RWPE2 (cell line): ENCODE results near the gene CDC14A.
"Not testable (repeated sequence)": the region's sequence is repeated elsewhere in the genome, so short reads cannot be mapped to it uniquely, and the experiment has no call there.

Experiments
- ATAC-seq: fragments of 200-7000 bp; cut with Tn5 transposase; 3 replicates; pipeline ENCODE4 v1.9.1; 2021; ENCODE audit warnings: low read depth
- DNase-seq: peaks from one replicate; pipeline ENCODE4 v3.0.0-alpha.2; 2020; ENCODE audit warnings: low spot score
- H3K27ac ChIP-seq: fragments of 450-650 bp; 2 replicates; pipeline ENCODE4 v1.5.1; 2017; ENCODE audit warnings: mild to moderate bottlenecking; ENCODE audit not compliant: poor library complexity, severe bottlenecking
- H3K27me3 ChIP-seq: fragments of 250-450 bp; sonication (Bioruptor Pico); 2 replicates; pipeline ENCODE4 v1.5.1; 2021; ENCODE audit warnings: mild to moderate bottlenecking, moderate library complexity; ENCODE audit not compliant: insufficient read depth, poor library complexity, severe bottlenecking
- H3K36me3 ChIP-seq: fragments of 250-450 bp; sonication (Bioruptor Pico); 2 replicates; pipeline ENCODE4 v1.5.1; 2020; ENCODE audit warnings: low read depth, mild to moderate bottlenecking, moderate library complexity
- H3K4me1 ChIP-seq: fragments of 250-450 bp; sonication (Bioruptor Pico); 2 replicates; pipeline ENCODE4 v1.5.1; 2021; ENCODE audit warnings: mild to moderate bottlenecking, moderate library complexity; ENCODE audit not compliant: insufficient read depth, poor library complexity, severe bottlenecking
- H3K4me3 ChIP-seq: fragments of 250-450 bp; sonication (Bioruptor Pico); 2 replicates; pipeline ENCODE4 v1.5.1; 2021; ENCODE audit warnings: mild to moderate bottlenecking, moderate library complexity; ENCODE audit not compliant: severe bottlenecking
- H3K9me3 ChIP-seq: fragments of 250-450 bp; sonication (Bioruptor Pico); 2 replicates; pipeline ENCODE4 v1.5.1; 2021; ENCODE audit warnings: mild to moderate bottlenecking, moderate library complexity; ENCODE audit not compliant: severe bottlenecking
- TF ChIP-seq, protein P1 (sequence below): fragments of 450-650 bp; IDR thresholded peaks from one replicate; pipeline ENCODE4 v1.5.1; 2017; ENCODE audit warnings: mild to moderate bottlenecking, moderate library complexity; ENCODE audit not compliant: poor library complexity, severe bottlenecking

CDC14A gene

DNA sequence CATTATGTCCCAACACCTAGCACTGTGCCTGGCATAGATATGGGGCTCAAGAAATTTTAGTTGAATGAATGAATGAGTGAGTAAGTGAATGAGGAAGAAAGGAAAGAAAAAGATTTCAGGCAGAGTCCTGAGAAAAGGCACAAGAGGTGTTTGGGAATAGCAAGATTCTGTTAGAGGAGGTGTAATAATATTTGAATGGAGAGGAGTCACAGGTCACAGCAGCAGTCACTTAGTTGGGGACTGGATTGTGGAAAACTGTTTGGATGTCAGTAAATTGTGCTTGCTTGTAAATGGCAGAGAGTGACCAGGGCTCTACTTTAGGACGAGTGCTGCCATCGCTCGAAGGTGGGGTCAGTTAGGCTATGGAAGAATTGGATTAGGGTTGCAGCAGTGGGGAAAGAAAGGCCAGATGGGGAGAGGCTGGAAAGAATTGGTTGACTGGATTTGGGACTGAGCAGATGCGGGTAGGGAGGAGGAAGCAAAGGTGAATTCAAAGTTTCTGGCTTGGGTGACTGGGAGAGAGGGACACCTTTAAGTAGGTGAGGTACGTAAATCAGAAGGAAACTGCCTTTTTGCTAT, 9.3 kb downstream of the CDC14A start:
- Histone ChIP-seq H3K27me3 (no peaks in the 10 kb centered on the region), H3K4me1 (no peaks in the 10 kb centered on the region), H3K36me3 (no peaks in the 10 kb centered on the region), H3K9me3 (no peaks in the 10 kb centered on the region), H3K27ac (no peak overlapping the region), H3K4me3 (no peak overlapping the region)
- TF ChIP-seq, protein P1, sequence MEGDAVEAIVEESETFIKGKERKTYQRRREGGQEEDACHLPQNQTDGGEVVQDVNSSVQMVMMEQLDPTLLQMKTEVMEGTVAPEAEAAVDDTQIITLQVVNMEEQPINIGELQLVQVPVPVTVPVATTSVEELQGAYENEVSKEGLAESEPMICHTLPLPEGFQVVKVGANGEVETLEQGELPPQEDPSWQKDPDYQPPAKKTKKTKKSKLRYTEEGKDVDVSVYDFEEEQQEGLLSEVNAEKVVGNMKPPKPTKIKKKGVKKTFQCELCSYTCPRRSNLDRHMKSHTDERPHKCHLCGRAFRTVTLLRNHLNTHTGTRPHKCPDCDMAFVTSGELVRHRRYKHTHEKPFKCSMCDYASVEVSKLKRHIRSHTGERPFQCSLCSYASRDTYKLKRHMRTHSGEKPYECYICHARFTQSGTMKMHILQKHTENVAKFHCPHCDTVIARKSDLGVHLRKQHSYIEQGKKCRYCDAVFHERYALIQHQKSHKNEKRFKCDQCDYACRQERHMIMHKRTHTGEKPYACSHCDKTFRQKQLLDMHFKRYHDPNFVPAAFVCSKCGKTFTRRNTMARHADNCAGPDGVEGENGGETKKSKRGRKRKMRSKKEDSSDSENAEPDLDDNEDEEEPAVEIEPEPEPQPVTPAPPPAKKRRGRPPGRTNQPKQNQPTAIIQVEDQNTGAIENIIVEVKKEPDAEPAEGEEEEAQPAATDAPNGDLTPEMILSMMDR, result no peak
- ATAC-seq (no peak), DNase-seq (no peak)

DNA sequence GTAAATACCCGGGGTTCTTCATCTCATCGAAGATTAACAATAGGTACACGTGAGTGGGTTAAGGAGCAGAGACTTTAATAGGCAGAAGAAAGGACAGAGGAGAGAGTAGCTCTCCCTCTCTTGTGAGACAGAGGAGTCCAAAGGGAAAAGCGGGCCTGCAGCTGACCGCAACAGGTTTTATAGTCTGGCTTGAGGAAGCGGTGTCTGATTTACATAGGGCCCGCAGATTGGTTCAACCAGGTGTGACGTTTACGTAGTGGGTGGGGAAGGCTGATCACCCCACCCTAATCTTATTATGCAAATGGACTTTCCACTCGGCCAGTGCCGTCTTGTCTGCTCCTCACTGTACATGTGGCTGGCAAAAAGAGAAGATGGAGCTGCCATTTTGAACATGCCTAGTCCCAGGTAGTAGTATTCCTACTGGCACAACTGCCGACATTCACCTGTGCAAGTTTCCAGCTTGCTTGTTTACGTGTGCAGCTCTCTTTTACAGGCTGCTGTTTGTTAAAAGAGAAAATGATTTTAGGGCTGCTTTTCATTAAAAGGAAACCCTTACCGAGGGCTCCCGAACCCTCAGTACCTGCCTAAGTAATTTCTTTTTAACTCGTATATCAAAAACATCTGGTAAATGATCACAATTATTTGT, 10.6 kb downstream of the CDC14A start:
- DNase-seq (no peak), ATAC-seq (no peak)
- H3K4me3 ChIP-seq, result no peak overlapping the region
- no peaks in the 10 kb centered on the region for H3K4me1 ChIP-seq
- no peak overlapping the region for H3K27ac ChIP-seq
- no peaks in the 10 kb centered on the region for H3K9me3 ChIP-seq
- no peaks in the 10 kb centered on the region for H3K36me3 ChIP-seq
- TF ChIP-seq, protein P1, result no peak
- H3K27me3 ChIP-seq, result no peaks in the 10 kb centered on the region

DNA sequence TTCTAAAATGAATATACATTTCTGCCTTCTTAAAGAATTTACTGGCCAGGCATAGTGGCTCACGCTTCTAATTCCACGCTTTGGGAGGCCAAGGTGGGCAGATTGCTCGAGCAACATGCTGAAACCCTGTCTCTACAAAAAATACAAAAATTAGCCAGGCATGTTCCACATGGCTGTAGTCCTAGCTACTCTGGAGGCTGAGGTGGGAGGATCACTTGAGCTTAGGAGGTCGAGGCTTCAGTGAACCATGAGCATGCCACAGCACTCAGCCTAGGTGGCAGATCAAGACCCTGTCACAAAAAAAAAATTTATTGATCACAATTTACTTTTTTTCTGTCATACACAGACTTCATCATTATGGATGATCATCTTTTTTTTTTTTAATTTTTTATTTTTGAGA, 11.5 kb downstream of the CDC14A start:
- TF ChIP-seq, protein P1, result no peak
- H3K9me3 ChIP-seq, result no peaks in the 10 kb centered on the region
- DNase-seq (no peak), ATAC-seq (no peak)
- no peaks in the 10 kb centered on the region for H3K36me3 ChIP-seq
- no peaks in the 10 kb centered on the region for H3K27me3 ChIP-seq
- H3K4me1 ChIP-seq, result no peaks in the 10 kb centered on the region
- H3K4me3 ChIP-seq, result no peak overlapping the region
- H3K27ac ChIP-seq, result no peak overlapping the region

DNA sequence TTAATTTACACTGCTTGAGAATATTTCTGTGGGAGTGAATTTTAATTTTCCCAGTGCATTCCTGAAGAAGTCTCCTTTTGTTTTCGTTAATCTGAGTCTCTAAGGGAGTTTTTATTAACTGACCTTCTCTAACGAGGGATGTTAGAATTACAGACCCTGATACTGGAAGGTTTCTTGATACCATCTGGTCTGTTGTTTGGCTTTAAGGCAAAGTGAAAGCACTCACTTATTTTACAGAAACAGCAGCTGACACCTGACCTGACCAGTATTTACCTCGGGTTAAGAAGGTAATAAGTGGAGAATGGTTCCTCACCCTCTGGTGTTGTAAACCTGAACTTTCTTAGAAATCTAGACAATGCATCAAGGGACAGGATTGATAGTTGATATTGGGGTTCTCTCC, 12.4 kb downstream of the CDC14A start:
- TF ChIP-seq, protein P1, result no peak
- Histone ChIP-seq H3K27ac (no peak overlapping the region), H3K4me1 (no peaks in the 10 kb centered on the region), H3K27me3 (no peaks in the 10 kb centered on the region), H3K9me3 (no peaks in the 10 kb centered on the region), H3K36me3 (no peaks in the 10 kb centered on the region), H3K4me3 (no peak overlapping the region)
- ATAC-seq (no peak), DNase-seq (no peak)

DNA sequence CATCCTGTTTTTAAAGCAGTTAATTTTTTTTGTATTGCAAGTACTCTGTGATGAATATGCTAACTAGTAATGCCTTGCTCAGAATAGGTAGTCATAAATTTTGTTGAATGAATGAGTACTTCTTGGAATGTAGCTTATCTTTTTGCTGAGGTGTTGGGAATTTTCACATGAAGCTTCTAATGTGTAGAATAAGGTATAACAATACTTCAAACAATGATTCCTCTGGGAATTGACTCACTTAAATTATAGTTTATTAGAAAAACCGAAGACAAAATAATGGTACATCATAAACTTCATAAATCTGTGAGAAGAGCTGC, 13.9 kb downstream of the CDC14A start:
- no peak for DNase-seq
- no peaks in the 10 kb centered on the region for H3K4me1 ChIP-seq
- no peaks in the 10 kb centered on the region for H3K36me3 ChIP-seq
- no peaks in the 10 kb centered on the region for H3K27me3 ChIP-seq
- H3K4me3 ChIP-seq, result no peak overlapping the region
- no peak overlapping the region for H3K27ac ChIP-seq
- TF ChIP-seq, protein P1, result no peak
- no peak for ATAC-seq
- no peaks in the 10 kb centered on the region for H3K9me3 ChIP-seq

DNA sequence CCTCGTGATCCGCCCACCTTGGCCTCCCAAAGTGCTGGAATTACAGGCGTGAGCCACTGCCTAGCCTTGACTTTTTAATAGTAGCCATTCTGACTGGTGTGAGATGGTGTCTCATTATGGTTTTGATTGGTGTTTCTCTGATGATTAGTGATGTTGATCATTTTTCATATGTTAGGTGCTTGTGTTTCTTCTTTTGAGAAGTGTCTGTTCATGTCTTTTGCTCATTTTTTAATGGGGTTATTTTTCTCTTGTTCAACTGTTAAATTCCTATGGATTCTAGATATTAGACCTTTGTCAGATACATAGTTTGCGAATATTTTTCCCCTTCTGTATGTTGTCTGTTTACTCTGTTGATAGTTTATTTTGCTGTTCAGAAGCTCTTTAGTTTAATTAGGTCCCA, 17.0 kb downstream of the CDC14A start:
- not testable (repeated sequence) for H3K4me1 ChIP-seq, ATAC-seq, H3K9me3 ChIP-seq, DNase-seq, H3K36me3 ChIP-seq, H3K27me3 ChIP-seq, H3K27ac ChIP-seq, H3K4me3 ChIP-seq

DNA sequence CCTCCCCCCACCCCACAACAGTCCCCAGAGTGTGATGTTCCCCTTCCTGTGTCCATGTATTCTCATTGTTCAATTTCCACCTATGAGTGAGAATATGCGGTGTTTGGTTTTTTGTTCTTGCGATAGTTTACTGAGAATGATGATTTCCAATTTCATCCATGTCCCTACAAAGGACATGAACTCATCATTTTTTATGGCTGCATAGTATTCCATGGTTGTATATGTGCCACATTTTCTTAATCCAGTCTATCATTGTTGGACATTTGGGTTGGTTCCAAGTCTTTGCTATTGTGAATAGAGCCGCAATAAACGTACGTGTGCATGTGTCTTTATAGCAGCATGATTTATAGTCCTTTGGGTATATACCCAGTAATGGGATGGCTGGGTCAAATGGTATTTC, 21.6 kb downstream of the CDC14A start:
- DNase-seq, H3K9me3 ChIP-seq, H3K27me3 ChIP-seq, H3K4me3 ChIP-seq, ATAC-seq, H3K27ac ChIP-seq, H3K4me1 ChIP-seq, H3K36me3 ChIP-seq: not testable (repeated sequence)
